NCI-H524 treated with DMSO at 0.1 percent for 48 hours (cell line): ENCODE results near the gene PALLD.

ENCODE experiments used
- DNase-seq: peaks from one replicate; lab custom pipeline; 2025; lab: John Stamatoyannopoulos, UW

The PALLD gene

GRCh38 chr4:168879188-168879587, 382.3 kb downstream of the PALLD start:
- no peak for DNase-seq

DNA sequence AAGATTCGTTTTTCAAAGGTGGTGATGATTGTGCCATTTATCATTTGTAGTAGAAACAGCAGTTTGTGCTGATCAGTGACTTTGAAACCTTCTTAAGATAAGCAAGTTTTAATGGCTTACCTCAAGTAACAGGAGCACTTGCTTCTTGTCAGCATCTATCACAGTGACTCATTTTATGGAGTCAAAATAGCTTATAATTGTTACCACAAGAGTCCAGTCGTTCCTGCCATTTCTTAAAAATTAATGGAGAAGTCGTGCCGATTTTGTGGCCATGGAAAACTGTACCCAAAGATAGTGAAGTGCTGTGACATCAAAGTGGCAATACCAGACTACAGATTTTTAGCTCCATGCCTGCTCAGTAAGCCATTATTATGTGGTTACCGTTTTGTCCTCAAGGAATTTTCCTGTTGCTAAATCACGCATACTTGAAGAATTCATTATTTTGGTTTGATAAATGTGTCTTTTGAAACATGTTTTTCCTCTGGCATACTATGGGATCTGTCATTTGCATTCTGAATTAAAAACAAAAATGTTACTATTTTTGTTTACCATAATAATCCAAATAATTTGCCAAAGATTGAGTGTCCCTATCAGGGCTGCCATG, 383.3 kb downstream of the PALLD start:
- no peak for DNase-seq

DNA sequence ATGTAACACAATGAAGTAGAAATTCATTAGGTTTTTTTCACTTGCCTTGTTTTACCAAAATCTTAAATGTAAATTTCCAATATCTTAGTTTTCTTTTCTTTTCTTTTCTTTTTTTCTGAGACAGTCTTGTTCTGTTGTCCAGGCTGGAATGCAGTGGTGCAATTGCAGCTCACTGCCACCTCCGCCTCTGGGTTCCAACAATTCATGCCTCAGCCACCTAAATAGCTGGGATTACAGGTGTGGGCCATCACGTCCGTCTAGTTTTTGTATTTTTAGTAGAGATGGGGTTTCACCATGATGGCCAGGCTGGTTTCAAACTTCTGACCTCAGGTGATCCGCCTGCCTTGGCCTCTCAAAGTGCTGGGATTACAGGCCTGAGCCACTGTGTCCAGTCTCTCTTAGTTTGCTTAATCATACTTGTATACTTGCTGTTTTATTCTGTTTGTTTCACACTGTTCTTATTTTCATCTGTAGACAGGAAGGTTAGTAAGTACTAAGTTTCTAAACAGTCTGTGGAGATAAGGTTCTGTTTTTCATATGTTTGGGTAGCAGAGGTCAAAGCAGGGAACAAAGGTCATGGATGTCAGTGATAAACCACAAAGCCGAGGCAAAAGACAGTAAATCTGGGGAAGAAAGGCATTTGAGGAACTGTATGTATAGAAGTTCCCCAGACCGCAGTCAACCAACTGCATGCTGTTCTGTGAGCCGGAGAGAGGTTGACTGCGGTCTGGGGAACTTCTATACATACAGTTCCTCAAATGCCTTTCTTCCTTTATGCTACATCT, 384.2 kb downstream of the PALLD start:
- DNase-seq, result no peak

DNA sequence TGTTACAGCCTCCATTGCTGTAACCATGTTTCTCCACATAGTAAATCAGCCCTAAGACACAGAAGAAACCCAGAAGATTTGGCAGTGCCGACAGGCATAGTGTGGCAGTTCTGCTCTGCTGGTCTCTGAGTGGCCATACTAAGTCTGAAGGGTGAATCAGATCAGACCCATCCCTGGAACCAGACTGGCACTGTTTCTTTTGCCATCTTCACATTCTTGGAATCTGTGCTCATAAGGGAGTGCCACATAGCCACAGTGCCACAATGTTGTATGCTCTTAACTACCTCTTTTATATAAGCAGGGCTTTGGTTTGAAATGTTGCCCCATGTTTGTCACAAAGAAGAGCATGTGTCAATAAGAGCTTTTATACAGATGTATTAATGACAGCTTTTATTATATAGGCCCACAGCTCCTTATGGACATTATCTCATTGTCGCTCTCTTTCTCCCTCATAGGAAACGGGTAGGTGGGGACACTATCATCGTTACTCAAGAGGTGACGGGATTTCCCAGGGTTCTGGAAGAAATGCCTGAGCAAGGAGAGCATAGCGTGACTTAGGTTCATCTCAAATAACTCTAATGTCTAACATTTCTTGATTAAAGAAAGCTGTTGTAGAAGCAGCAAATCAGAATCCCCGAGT, 385.0 kb downstream of the PALLD start:
- DNase-seq, result no peak

GRCh38 chr4:168882650-168883233, 385.9 kb downstream of the PALLD start:
- no peak for DNase-seq

DNA sequence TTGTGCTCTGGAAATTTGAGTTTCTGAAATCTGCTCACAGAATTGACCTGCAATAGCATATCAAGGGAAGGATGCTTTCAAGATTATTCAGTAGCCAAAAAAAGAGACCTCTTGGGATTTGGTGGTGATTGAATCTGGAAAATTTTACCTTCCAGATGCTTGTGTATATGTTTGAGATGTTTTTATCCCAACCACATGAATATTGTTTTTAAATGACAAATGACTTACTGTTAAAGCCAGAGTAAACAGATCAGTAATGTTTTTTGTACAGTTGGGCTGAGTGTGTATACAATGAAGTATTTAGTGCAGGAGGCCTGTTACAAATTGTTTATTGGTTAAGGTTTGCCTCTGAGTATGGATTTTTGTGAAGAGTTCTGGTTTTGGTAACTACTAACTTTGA, 386.7 kb downstream of the PALLD start:
- no peak for DNase-seq

GRCh38 chr4:168884251-168885124, 387.6 kb downstream of the PALLD start:
- DNase-seq, result no peak

DNA sequence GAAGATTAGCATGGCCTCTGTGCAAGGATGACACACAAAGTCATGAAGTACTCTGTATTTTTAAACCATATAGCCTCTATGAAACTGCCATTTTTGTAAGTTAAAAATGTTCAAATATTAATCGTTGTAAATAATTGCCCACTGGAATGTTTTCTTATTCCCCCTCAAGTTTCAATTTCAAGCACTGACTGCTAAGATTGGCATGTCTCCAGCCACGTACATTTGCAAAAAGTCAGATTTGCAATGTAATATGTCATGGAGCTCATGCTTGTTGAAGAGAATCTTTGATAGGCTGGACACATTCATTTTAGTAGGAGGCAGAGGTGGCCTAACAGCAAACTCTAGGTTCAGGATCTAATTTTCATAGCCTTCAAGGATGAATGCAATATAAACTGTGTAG, 388.5 kb downstream of the PALLD start:
- no peak for DNase-seq

- no peak for DNase-seq
Observed at GRCh38 chr4:168886351-168886750, 389.5 kb downstream of the PALLD start.

GRCh38 chr4:168887809-168888208, 391.0 kb downstream of the PALLD start:
- DNase-seq, result no peak

GRCh38 chr4:168888715-168889215, 391.9 kb downstream of the PALLD start:
- DNase-seq, result no peak

- DNase-seq, result no peak
Observed at GRCh38 chr4:168891086-168891485, 394.2 kb downstream of the PALLD start.

DNA sequence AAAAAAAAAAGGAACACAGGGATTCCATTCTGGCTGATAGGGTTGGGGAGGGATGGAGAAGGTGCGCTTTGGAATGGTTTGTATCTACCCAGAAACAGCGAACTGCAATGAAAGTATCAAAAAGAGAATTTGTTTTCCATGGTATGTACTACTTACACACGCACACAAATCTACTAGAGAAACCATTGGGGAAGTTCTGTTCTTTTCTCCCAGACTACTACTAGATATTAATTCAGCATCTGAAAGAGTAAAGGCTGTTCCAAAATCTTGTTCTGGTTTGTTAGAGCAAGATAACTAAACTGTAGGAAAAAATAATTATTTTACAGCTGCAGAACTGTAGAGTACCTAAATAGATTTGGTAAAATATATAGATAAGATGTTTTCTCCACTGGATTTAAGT, 394.8 kb downstream of the PALLD start:
- no peak for DNase-seq

- DNase-seq, result no peak
Observed at GRCh38 chr4:168892475-168892874, 395.6 kb downstream of the PALLD start.

GRCh38 chr4:168893205-168893604, 396.4 kb downstream of the PALLD start:
- DNase-seq, result no peak

DNA sequence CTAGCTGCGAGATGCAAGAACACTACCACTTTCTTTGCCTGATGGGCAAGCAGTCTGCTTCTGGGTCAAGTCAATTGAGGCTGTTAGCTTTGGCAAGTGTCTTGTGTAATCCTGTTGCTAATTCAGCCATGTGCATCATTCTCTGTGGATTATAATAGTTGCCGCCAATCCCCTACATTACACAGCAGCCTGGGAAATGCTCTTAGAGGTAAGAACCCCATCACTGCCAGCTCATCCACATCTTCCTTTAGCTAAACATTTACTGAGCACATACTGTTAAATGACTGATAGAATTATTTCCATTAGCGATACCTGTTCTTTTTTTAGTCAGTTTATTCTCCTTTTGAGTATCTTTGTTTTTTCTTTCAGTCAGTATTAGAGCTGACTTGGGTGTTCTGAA, 397.0 kb downstream of the PALLD start:
- DNase-seq, result no peak

- DNase-seq, result no peak
Observed at GRCh38 chr4:168900080-168900479, 403.2 kb downstream of the PALLD start.

- no peak for DNase-seq
Observed at GRCh38 chr4:168907119-168907698, 410.4 kb downstream of the PALLD start.

GRCh38 chr4:168908093-168908492, 411.2 kb downstream of the PALLD start:
- no peak for DNase-seq

- no peak for DNase-seq
Observed at GRCh38 chr4:168908851-168909273, 412.0 kb downstream of the PALLD start.

DNA sequence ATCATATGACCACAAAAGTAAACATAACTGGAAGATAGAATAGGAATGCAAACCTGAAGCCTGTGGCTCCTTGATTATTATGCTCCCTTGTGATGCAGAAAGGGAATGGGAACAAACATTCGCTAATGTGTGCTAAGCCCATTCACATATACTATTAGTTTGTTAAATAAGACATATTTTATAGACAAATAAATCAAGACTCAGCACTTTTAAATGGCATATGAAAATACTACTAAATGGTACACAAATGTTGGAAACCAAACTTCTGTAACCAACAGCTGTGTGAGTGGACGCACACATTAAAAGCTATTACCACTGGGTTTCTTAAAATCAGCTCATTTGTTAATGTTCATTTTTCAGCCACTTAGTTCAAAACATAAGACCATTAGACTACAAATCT, 417.2 kb downstream of the PALLD start:
- no peak for DNase-seq
